GM23338 (cell line): ENCODE results near the gene SND1. TPM values are rescaled to one million over a fixed set of nuclear protein-coding genes. Genes with fewer than 3 reads are reported as not detected.

Experiments
- ATAC-seq: fragments of 200-7000 bp; cut with Tn5 transposase; 3 replicates; pipeline ENCODE4 v1.9.1; 2020
- DNase-seq: peaks from one replicate; pipeline ENCODE4 v3.0.0-alpha.2; 2015; ENCODE audit warnings: low spot score
- H2AFZ ChIP-seq: fragments of 200-600 bp; sonication (generic); 2 replicates; pipeline ENCODE4 v1.8.0; 2016; ENCODE audit warnings: antibody characterized with exemption, mild to moderate bottlenecking, moderate library complexity
- H3F3A ChIP-seq: fragments of 200-600 bp; sonication (generic); replicated peaks from 2 replicates; pipeline ENCODE4 v1.8.0; 2017; ENCODE audit warnings: antibody characterized with exemption, mixed run types, low read depth
- H3K27ac ChIP-seq: fragments of 200-600 bp; sonication (generic); 2 replicates; pipeline ENCODE4 v1.6.1; 2016; ENCODE audit warnings: low read depth
- H3K27me3 ChIP-seq: fragments of 200-600 bp; sonication (generic); 2 replicates; pipeline ENCODE4 v1.8.0; 2016; ENCODE audit warnings: mild to moderate bottlenecking, mixed run types, moderate library complexity; ENCODE audit not compliant: insufficient read depth
- H3K36me3 ChIP-seq: fragments of 200-600 bp; sonication (generic); 2 replicates; pipeline ENCODE4 v1.8.0; 2016; ENCODE audit warnings: mild to moderate bottlenecking; ENCODE audit not compliant: insufficient read depth
- H3K4me1 ChIP-seq: fragments of 200-600 bp; sonication (generic); 2 replicates; pipeline ENCODE4 v1.8.0; 2016; ENCODE audit warnings: mild to moderate bottlenecking, moderate library complexity; ENCODE audit not compliant: insufficient read depth
- H3K4me2 ChIP-seq: fragments of 200-600 bp; sonication (generic); 2 replicates; pipeline ENCODE4 v1.7.1; 2017; ENCODE audit warnings: mixed run types
- H3K4me3 ChIP-seq: fragments of 200-600 bp; sonication (generic); 2 replicates; pipeline ENCODE4 v1.6.1; 2016; ENCODE audit warnings: mixed run types
- H3K79me2 ChIP-seq: fragments of 200-600 bp; sonication (generic); replicated peaks from 2 replicates; pipeline ENCODE4 v1.8.0; 2017; ENCODE audit warnings: mild to moderate bottlenecking; ENCODE audit not compliant: insufficient read depth
- H3K9me2 ChIP-seq: fragments of 200-600 bp; sonication (generic); 2 replicates; pipeline ENCODE4 v1.8.0; 2017; ENCODE audit not compliant: insufficient read depth
- H4K20me1 ChIP-seq: fragments of 200-600 bp; sonication (generic); replicated peaks from 2 replicates; pipeline ENCODE4 v1.8.0; 2017; ENCODE audit warnings: mild to moderate bottlenecking; ENCODE audit not compliant: insufficient read depth
- H3K27ac Mint-ChIP-seq: 2 replicates; pipeline ENCODE4 v1.8.0; 2020; ENCODE audit warnings: inconsistent platforms, mild to moderate bottlenecking, moderate library complexity, mixed read lengths
- H3K27me3 Mint-ChIP-seq: 3 replicates; pipeline ENCODE4 v1.8.0; 2022; ENCODE audit warnings: low read depth, mild to moderate bottlenecking, moderate library complexity, mixed read lengths, inconsistent platforms; ENCODE audit not compliant: insufficient read depth, poor library complexity
- H3K36me3 Mint-ChIP-seq: 3 replicates; pipeline ENCODE4 v1.8.0; 2021; ENCODE audit warnings: low read depth, mild to moderate bottlenecking, inconsistent platforms, moderate library complexity, mixed read lengths
- H3K4me1 Mint-ChIP-seq: 3 replicates; pipeline ENCODE4 v1.8.0; 2020; ENCODE audit warnings: mild to moderate bottlenecking, inconsistent platforms, mixed read lengths
- H3K4me3 Mint-ChIP-seq: 3 replicates; pipeline ENCODE4 v1.8.0; 2021; ENCODE audit warnings: moderate library complexity, mild to moderate bottlenecking, inconsistent platforms, mixed read lengths
- H3K9me3 Mint-ChIP-seq: 3 replicates; pipeline ENCODE4 v1.8.0; 2020; ENCODE audit warnings: moderate library complexity, mild to moderate bottlenecking, inconsistent platforms, mixed read lengths
- CREB1 ChIP-seq: fragments of 250-450 bp; sonication (Bioruptor Pico); IDR thresholded peaks from 2 replicates; pipeline ENCODE4 v1.5.0; 2020; ENCODE audit warnings: low read depth, mild to moderate bottlenecking, moderate library complexity
- CTCF ChIP-seq, 2 experiments: fragments of 200-600 bp in 1 of 2; sonication (generic) in 1 of 2; conservative IDR thresholded peaks; 2 replicates each; pipeline versions ENCODE4 v1.5.1 to v1.6.1; 2016 to 2017; ENCODE audit warnings: antibody characterized with exemption in 2 of 2, low read depth in 2 of 2, mild to moderate bottlenecking in 2 of 2, moderate library complexity in 1 of 2
- EZH2 ChIP-seq: fragments of 200-600 bp; sonication (generic); IDR thresholded peaks from one replicate; pipeline ENCODE4 v1.8.0; 2017; ENCODE audit warnings: antibody characterized with exemption, mild to moderate bottlenecking, low read depth; ENCODE audit not compliant: unreplicated experiment
- EZH2phosphoT487 ChIP-seq: fragments of 200-600 bp; sonication (generic); IDR thresholded peaks from one replicate; pipeline ENCODE4 v1.8.1; 2018; ENCODE audit warnings: antibody characterized with exemption; ENCODE audit not compliant: unreplicated experiment
- JUNB ChIP-seq: IDR thresholded peaks from one replicate; pipeline ENCODE4 v1.6.1; 2016; ENCODE audit warnings: antibody characterized with exemption; ENCODE audit not compliant: unreplicated experiment
- NANOG ChIP-seq: IDR thresholded peaks from 2 replicates; pipeline ENCODE4 v1.6.1; 2016; ENCODE audit warnings: antibody characterized with exemption, borderline replicate concordance
- POLR2AphosphoS5 ChIP-seq: IDR thresholded peaks from 2 replicates; pipeline ENCODE4 v1.6.1; 2016; ENCODE audit warnings: antibody characterized with exemption, low read depth
- STAT1 ChIP-seq: IDR thresholded peaks from one replicate; pipeline ENCODE4 v1.6.1; 2016; ENCODE audit warnings: antibody characterized with exemption; ENCODE audit not compliant: unreplicated experiment
- ZNF114 ChIP-seq: fragments of 250-450 bp; sonication (Bioruptor Pico); IDR thresholded peaks from 2 replicates; pipeline ENCODE4 v1.5.0; 2020; ENCODE audit warnings: mild to moderate bottlenecking, moderate library complexity
- ZNF331 ChIP-seq: fragments of 250-450 bp; sonication (Bioruptor Pico); IDR thresholded peaks from 2 replicates; pipeline ENCODE4 v1.5.0; 2020; ENCODE audit warnings: low read depth, mild to moderate bottlenecking, moderate library complexity
- polyA plus RNA-seq: library from polyadenylated mRNA; unstranded; fragments of >200 nt; fragmentation: Nextera tagmentation; extraction: Ambion mirVana; gene quantifications from 2 replicates; pipeline ENCODE4 v1.2.1, GENCODE V29; 2016
- total RNA-seq: library from RNA; depleted of rRNA; stranded (reverse); fragments of >200 nt; shearing (Covaris generic); gene quantifications from 2 replicates; pipeline ENCODE4 v1.2.3, GENCODE V29; 2014
- TF ChIP-seq, protein P1 (sequence below): fragments of 250-450 bp; sonication (Bioruptor Pico); IDR thresholded peaks from 2 replicates; pipeline ENCODE4 v1.5.0; 2020; ENCODE audit warnings: mild to moderate bottlenecking, moderate library complexity
- TF ChIP-seq, protein P2 (sequence below): IDR thresholded peaks from one replicate; pipeline ENCODE4 v1.6.1; 2018; ENCODE audit warnings: antibody characterized with exemption; ENCODE audit not compliant: unreplicated experiment
- TF ChIP-seq, protein P3 (sequence below): IDR thresholded peaks from 2 replicates; pipeline ENCODE4 v1.6.1; 2016; ENCODE audit warnings: antibody characterized with exemption

SND1 gene
- total and polyA plus RNA-seq, 2 experiments from 2014 or later: 107 to 254 TPM

DNA sequence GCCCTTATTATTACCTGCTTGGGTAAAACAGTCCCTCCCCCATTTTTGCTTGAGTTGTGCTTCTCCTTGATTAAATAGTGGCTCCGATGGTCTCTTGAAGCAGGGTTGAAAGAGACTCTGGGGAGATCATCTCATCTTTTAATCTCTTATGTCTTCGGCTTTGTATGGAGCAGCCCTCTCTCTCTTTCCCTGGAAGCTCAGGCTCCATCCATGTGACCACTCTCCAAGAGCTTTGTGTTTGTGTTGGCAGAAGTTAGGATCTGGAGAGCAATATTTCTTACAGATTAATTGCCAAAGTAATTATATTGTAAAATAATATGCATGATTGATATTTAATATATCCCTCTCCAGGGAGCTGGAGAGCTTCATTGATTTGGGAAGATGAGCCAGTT lies 302.4 kb downstream of the SND1 start:
- ATAC-seq (no peak), DNase-seq (no peak)
- Histone ChIP-seq H3K27me3 (no peaks in the 10 kb centered on the region), H3K9me2 (no peaks in the 10 kb centered on the region), H3K4me1 (peaks cover 21% of the 10 kb centered on the region), H4K20me1 (0 out of 2 replicates have a peak, but pooled peaks cover 17% of the 10 kb centered on the region), H3F3A (no peaks in the 10 kb centered on the region), H3K79me2 (peaks cover 3% of the 10 kb centered on the region; the same call in 1 of the 2 replicates), H3K4me2 (no peak overlapping the region), H3K27ac (no peak overlapping the region), H2AFZ (no peak overlapping the region), H3K36me3 (no peaks in the 10 kb centered on the region), H3K4me3 (no peak overlapping the region)
- Mint-ChIP-seq H3K27ac (no peak overlapping the region), H3K9me3 (no peaks in the 10 kb centered on the region), H3K4me1 (peaks cover 16% of the 10 kb centered on the region), H3K36me3 (0 out of 3 replicates have a peak, but pooled peaks cover 3% of the 10 kb centered on the region), H3K4me3 (no peak overlapping the region), H3K27me3 (peaks cover 2% of the 10 kb centered on the region)
- TF ChIP-seq ZNF331 (CRISPR knock-in tag) (no peak), CREB1 (CRISPR knock-in tag) (no peak), ZNF114 (no peak), POLR2AphosphoS5 (no peak), STAT1 (no peak), EZH2 (no peak), JUNB (no peak), EZH2phosphoT487 (no peak), NANOG (no peak), CTCF (conservative IDR thresholded peaks at IDR 0.05; ENCODE audit: low read depth in 2 of 2) (no peak)
- TF ChIP-seq, protein P1, sequence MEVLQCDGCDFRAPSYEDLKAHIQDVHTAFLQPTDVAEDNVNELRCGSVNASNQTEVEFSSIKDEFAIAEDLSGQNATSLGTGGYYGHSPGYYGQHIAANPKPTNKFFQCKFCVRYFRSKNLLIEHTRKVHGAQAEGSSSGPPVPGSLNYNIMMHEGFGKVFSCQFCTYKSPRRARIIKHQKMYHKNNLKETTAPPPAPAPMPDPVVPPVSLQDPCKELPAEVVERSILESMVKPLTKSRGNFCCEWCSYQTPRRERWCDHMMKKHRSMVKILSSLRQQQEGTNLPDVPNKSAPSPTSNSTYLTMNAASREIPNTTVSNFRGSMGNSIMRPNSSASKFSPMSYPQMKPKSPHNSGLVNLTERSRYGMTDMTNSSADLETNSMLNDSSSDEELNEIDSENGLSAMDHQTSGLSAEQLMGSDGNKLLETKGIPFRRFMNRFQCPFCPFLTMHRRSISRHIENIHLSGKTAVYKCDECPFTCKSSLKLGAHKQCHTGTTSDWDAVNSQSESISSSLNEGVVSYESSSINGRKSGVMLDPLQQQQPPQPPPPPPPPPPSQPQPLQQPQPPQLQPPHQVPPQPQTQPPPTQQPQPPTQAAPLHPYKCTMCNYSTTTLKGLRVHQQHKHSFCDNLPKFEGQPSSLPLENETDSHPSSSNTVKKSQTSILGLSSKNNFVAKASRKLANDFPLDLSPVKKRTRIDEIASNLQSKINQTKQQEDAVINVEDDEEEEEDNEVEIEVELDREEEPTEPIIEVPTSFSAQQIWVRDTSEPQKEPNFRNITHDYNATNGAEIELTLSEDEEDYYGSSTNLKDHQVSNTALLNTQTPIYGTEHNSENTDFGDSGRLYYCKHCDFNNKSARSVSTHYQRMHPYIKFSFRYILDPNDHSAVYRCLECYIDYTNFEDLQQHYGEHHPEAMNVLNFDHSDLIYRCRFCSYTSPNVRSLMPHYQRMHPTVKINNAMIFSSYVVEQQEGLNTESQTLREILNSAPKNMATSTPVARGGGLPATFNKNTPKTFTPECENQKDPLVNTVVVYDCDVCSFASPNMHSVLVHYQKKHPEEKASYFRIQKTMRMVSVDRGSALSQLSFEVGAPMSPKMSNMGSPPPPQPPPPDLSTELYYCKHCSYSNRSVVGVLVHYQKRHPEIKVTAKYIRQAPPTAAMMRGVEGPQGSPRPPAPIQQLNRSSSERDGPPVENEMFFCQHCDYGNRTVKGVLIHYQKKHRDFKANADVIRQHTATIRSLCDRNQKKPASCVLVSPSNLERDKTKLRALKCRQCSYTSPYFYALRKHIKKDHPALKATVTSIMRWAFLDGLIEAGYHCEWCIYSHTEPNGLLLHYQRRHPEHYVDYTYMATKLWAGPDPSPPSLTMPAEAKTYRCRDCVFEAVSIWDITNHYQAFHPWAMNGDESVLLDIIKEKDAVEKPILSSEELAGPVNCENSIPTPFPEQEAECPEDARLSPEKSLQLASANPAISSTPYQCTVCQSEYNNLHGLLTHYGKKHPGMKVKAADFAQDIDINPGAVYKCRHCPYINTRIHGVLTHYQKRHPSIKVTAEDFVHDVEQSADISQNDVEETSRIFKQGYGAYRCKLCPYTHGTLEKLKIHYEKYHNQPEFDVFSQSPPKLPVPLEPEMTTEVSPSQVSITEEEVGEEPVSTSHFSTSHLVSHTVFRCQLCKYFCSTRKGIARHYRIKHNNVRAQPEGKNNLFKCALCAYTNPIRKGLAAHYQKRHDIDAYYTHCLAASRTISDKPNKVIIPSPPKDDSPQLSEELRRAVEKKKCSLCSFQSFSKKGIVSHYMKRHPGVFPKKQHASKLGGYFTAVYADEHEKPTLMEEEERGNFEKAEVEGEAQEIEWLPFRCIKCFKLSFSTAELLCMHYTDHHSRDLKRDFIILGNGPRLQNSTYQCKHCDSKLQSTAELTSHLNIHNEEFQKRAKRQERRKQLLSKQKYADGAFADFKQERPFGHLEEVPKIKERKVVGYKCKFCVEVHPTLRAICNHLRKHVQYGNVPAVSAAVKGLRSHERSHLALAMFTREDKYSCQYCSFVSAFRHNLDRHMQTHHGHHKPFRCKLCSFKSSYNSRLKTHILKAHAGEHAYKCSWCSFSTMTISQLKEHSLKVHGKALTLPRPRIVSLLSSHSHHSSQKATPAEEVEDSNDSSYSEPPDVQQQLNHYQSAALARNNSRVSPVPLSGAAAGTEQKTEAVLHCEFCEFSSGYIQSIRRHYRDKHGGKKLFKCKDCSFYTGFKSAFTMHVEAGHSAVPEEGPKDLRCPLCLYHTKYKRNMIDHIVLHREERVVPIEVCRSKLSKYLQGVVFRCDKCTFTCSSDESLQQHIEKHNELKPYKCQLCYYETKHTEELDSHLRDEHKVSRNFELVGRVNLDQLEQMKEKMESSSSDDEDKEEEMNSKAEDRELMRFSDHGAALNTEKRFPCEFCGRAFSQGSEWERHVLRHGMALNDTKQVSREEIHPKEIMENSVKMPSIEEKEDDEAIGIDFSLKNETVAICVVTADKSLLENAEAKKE (CRISPR knock-in tag): no peak
- TF ChIP-seq, protein P2, sequence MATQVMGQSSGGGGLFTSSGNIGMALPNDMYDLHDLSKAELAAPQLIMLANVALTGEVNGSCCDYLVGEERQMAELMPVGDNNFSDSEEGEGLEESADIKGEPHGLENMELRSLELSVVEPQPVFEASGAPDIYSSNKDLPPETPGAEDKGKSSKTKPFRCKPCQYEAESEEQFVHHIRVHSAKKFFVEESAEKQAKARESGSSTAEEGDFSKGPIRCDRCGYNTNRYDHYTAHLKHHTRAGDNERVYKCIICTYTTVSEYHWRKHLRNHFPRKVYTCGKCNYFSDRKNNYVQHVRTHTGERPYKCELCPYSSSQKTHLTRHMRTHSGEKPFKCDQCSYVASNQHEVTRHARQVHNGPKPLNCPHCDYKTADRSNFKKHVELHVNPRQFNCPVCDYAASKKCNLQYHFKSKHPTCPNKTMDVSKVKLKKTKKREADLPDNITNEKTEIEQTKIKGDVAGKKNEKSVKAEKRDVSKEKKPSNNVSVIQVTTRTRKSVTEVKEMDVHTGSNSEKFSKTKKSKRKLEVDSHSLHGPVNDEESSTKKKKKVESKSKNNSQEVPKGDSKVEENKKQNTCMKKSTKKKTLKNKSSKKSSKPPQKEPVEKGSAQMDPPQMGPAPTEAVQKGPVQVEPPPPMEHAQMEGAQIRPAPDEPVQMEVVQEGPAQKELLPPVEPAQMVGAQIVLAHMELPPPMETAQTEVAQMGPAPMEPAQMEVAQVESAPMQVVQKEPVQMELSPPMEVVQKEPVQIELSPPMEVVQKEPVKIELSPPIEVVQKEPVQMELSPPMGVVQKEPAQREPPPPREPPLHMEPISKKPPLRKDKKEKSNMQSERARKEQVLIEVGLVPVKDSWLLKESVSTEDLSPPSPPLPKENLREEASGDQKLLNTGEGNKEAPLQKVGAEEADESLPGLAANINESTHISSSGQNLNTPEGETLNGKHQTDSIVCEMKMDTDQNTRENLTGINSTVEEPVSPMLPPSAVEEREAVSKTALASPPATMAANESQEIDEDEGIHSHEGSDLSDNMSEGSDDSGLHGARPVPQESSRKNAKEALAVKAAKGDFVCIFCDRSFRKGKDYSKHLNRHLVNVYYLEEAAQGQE: no peak
- TF ChIP-seq, protein P3, sequence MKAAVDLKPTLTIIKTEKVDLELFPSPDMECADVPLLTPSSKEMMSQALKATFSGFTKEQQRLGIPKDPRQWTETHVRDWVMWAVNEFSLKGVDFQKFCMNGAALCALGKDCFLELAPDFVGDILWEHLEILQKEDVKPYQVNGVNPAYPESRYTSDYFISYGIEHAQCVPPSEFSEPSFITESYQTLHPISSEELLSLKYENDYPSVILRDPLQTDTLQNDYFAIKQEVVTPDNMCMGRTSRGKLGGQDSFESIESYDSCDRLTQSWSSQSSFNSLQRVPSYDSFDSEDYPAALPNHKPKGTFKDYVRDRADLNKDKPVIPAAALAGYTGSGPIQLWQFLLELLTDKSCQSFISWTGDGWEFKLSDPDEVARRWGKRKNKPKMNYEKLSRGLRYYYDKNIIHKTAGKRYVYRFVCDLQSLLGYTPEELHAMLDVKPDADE: no peak
